T-helper 1 cell treated with Interleukin-12 subunit alpha and Interleukin-12 subunit beta and Interleukin-4 antibody, amounts not matched to agents 30 μg/mL and 1 μg/mL, for 36 hours (primary cell): ENCODE data around the gene CASK.
A peak's percentile ranks its signal among the peaks of the same experiment; 100 is the strongest.

Experiments
- H3K27ac Mint-ChIP-seq: one replicate; pipeline ENCODE4 v1.8.0; 2021; ENCODE audit warnings: mild to moderate bottlenecking, mixed read lengths
- H3K27me3 Mint-ChIP-seq: one replicate; pipeline ENCODE4 v1.8.0; 2021; ENCODE audit warnings: low read depth, mixed read lengths
- H3K36me3 Mint-ChIP-seq: one replicate; pipeline ENCODE4 v1.8.0; 2021; ENCODE audit warnings: low read depth, mixed read lengths
- H3K4me1 Mint-ChIP-seq: one replicate; pipeline ENCODE4 v1.8.0; 2021; ENCODE audit warnings: low read depth, mixed read lengths
- H3K4me3 Mint-ChIP-seq: one replicate; pipeline ENCODE4 v1.8.0; 2021; ENCODE audit warnings: mild to moderate bottlenecking, moderate library complexity, mixed read lengths
- H3K9me3 Mint-ChIP-seq: one replicate; pipeline ENCODE4 v1.8.0; 2021; ENCODE audit warnings: mixed read lengths

CASK gene

DNA sequence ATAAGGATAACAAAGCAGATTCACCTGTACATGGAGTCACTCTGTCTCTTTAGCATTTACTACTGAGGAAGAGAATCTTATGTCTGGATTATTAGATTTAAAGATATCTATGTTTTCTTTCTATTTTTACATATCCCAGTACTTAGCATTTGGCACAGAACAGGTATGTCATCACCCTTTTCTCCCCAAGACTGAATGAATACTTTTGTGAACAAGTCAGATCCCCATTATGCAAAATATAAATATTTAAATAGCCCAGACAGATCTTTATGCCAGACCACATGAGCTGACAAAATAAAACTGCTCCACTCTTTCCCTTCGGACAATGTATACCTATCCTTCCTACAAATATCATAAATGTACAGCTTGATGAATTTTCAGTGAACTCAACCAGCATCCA is 94.5 kb downstream of the CASK start:
- H3K4me3 Mint-ChIP-seq = no peak overlapping the region
- H3K27me3 Mint-ChIP-seq = no peaks in the 10 kb centered on the region
- H3K9me3 Mint-ChIP-seq = peaks cover 6% of the 10 kb centered on the region
- peaks cover 11% of the 10 kb centered on the region for H3K36me3 Mint-ChIP-seq
- peaks cover 3% of the 10 kb centered on the region for H3K4me1 Mint-ChIP-seq
- H3K27ac Mint-ChIP-seq = no peak overlapping the region

DNA sequence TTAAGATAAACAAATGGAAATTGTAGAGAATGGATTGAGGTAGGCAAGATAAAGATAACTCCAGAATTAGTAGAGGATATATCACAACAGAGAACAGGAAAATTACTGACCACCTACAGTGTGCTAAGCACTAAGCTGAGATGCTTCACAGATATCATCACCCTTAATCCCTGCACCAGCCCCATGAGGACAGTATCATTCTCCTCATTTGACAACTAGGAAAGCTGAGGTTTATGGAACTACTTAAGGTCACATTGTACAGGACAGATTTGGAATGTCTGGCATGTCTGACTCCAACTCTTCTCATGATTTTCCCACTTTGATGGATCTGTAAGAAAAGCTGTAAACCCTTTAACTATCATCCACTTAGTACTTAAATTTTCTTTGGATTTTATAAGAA is 95.5 kb downstream of the CASK start:
- H3K4me1 Mint-ChIP-seq = peaks cover 3% of the 10 kb centered on the region
- peaks cover under 1% of the 10 kb centered on the region for H3K9me3 Mint-ChIP-seq
- H3K36me3 Mint-ChIP-seq = peaks cover 14% of the 10 kb centered on the region
- H3K27ac Mint-ChIP-seq = no peak overlapping the region
- H3K27me3 Mint-ChIP-seq = no peaks in the 10 kb centered on the region
- no peak overlapping the region for H3K4me3 Mint-ChIP-seq

DNA sequence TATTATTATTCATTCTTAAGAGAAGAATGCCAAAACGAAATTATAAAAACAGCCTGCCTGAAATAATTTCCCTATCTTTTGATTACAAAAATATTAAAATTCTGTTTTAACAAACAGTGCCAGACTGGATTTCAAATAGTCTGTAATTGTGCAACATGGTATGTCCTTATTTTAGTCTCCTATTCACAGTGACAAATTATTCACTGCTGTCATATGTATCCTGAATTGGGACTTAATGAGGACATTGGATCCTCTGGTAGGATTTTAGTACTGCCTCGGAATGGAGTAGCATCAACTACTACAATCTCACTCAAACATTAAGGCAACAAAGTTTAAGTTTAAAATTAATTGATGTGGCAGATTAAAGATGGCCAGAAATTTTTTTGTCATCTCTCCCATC is 97.6 kb downstream of the CASK start:
- Mint-ChIP-seq H3K27ac (no peak overlapping the region), H3K27me3 (no peaks in the 10 kb centered on the region), H3K9me3 (no peaks in the 10 kb centered on the region), H3K4me3 (no peak overlapping the region), H3K4me1 (peaks cover 3% of the 10 kb centered on the region), H3K36me3 (peaks cover 12% of the 10 kb centered on the region)

- H3K36me3 Mint-ChIP-seq = peaks cover 11% of the 10 kb centered on the region
- no peaks in the 10 kb centered on the region for H3K9me3 Mint-ChIP-seq
- H3K27me3 Mint-ChIP-seq = no peaks in the 10 kb centered on the region
- no peak overlapping the region for H3K27ac Mint-ChIP-seq
- H3K4me1 Mint-ChIP-seq = peaks cover 3% of the 10 kb centered on the region
- no peak overlapping the region for H3K4me3 Mint-ChIP-seq
Observed at GRCh38 chrX:41824551-41824950, 98.8 kb downstream of the CASK start.

GRCh38 chrX:41823402-41823801 is 100.0 kb downstream of the CASK start:
- H3K4me1 Mint-ChIP-seq = no peaks in the 10 kb centered on the region
- H3K4me3 Mint-ChIP-seq = no peak overlapping the region
- peaks cover 11% of the 10 kb centered on the region for H3K36me3 Mint-ChIP-seq
- no peaks in the 10 kb centered on the region for H3K27me3 Mint-ChIP-seq
- H3K9me3 Mint-ChIP-seq = no peaks in the 10 kb centered on the region
- H3K27ac Mint-ChIP-seq = no peak overlapping the region

DNA sequence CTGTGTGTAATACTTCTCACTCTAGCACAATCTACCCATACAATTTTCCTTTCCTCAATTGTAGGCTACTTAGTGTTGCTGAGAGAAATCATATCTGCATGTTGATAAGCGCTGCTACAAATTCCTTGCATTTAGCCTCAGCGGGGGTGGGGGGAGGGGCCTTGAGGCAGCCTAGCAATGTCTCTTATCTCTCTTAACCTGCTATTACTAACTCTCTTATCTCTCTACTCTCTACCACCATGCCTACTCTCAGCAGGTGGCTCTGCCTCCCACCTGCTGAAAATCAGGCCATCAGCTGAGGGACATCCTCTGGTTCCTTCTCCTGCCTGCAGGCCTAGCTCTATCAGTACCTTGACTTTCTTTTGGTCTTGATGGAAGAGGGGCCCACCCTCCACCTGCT is 100.5 kb downstream of the CASK start:
- no peak overlapping the region for H3K27ac Mint-ChIP-seq
- no peaks in the 10 kb centered on the region for H3K4me1 Mint-ChIP-seq
- no peak overlapping the region for H3K4me3 Mint-ChIP-seq
- no peaks in the 10 kb centered on the region for H3K27me3 Mint-ChIP-seq
- H3K36me3 Mint-ChIP-seq = peaks cover 10% of the 10 kb centered on the region
- no peaks in the 10 kb centered on the region for H3K9me3 Mint-ChIP-seq

DNA sequence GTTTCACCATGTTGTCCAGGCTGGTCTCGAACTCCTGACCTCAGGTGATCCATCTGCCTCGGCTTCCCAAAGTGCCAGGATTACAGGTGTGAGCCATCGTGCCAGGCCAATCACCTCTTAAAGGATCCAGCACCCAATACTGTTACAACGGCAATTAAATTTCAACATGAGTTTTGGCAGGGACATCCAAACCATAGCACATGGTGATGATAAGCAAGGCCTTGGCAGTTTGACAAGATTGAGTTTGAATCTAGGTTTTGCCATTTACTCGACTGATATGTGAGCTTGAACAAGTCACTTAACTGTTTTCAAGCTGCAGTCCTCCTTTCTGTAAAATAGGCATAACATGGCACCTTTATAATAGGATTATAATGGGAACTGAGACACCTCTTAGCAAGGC is 115.3 kb downstream of the CASK start:
- H3K27ac Mint-ChIP-seq = no peak overlapping the region
- H3K36me3 Mint-ChIP-seq = peaks cover 4% of the 10 kb centered on the region
- peaks cover 2% of the 10 kb centered on the region for H3K4me1 Mint-ChIP-seq
- no peak overlapping the region for H3K4me3 Mint-ChIP-seq
- H3K9me3 Mint-ChIP-seq = peaks cover 3% of the 10 kb centered on the region
- H3K27me3 Mint-ChIP-seq = no peaks in the 10 kb centered on the region

DNA sequence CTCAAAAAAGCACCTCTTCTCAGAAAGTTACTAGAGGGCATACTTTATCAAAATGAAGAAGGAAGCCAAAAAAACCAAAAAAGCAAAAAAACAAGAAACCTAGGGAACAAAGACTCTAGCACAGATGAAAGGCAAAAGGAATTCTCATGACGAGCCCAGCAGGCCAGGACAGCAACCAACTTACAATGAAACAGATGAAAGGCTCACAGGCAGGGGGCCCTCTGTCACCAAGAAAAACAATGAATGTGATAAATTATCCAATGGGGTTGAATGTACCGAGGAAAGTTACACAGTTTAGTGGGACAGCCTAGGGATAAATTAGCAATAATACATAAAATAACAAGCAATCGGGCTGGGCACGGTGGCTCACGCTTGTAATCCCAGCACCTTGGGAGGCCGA is 120.4 kb downstream of the CASK start:
- Mint-ChIP-seq H3K36me3 (peaks cover 11% of the 10 kb centered on the region), H3K9me3 (peaks cover 4% of the 10 kb centered on the region), H3K27me3 (no peaks in the 10 kb centered on the region), H3K27ac (no peak overlapping the region), H3K4me3 (no peak overlapping the region), H3K4me1 (peaks cover 6% of the 10 kb centered on the region)

DNA sequence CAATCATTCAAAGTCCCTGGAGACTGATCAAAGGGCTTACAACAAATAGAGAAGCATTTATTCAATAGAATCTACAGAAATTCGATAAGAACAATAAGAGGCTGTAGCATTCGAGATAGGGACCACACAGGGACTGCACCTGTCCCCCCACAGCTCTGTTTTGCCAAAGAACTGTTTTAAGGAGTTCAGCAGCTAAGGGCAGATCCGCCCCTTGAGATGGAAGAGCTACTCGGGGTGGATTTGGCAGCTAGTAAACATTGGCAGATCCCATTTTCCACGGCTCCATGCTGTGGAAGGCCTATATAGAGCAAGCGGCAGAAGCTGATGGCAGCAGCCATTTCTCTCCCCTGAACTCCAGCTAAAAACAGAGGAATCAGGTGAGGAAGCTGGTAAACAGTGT is 123.7 kb downstream of the CASK start:
- Mint-ChIP-seq H3K27ac (no peak overlapping the region), H3K36me3 (peaks cover 11% of the 10 kb centered on the region), H3K27me3 (no peaks in the 10 kb centered on the region), H3K4me1 (peaks cover 20% of the 10 kb centered on the region), H3K9me3 (peaks cover 4% of the 10 kb centered on the region), H3K4me3 (no peak overlapping the region)

DNA sequence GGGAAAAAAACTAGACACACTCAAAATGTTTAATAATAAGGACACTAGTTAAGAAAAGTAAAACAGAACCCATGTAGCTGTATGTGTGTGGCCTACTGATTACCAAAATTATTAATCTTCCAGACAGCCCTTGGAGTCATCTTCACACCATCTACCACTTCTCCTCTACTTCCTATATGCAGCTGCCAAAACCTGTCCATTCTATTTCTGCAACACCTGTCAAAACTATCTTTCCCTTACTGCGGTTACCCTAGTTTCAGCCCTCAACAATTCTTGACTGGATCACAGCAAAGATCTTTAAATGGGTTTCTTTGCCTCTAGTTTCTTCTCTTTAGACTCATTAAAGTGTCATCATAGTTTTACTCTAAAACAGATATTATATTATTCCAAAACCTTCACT is 126.8 kb downstream of the CASK start:
- Mint-ChIP-seq H3K27ac (peak overlapping the region; percentile 10), H3K27me3 (no peaks in the 10 kb centered on the region), H3K9me3 (no peaks in the 10 kb centered on the region), H3K4me1 (peaks cover 19% of the 10 kb centered on the region), H3K4me3 (no peak overlapping the region), H3K36me3 (peaks cover 3% of the 10 kb centered on the region)

DNA sequence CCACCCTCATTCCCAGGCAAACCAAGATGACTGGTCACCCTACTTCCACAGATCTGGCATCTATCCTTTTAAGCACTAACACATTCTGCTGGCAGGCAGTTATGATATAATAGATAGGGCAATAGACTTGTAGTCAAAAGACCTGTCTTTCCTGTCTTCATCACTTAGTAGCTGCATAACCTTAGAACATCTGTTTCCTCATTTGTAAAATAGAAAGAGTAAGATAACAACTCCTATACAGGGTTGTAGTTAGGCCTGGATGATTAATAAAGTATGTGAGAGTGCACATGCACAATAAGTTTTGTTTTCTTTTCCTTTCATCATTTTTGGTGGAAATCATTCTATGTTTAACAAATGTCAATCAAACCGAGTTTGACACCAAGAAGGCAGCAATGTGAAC is 127.3 kb downstream of the CASK start:
- peaks cover 19% of the 10 kb centered on the region for H3K4me1 Mint-ChIP-seq
- H3K27ac Mint-ChIP-seq = no peak overlapping the region

GRCh38 chrX:41789374-41789773 is 134.0 kb downstream of the CASK start:
- peaks cover 7% of the 10 kb centered on the region for H3K36me3 Mint-ChIP-seq
- no peak overlapping the region for H3K4me3 Mint-ChIP-seq
- no peaks in the 10 kb centered on the region for H3K27me3 Mint-ChIP-seq
- H3K4me1 Mint-ChIP-seq = peaks cover 10% of the 10 kb centered on the region
- no peak overlapping the region for H3K27ac Mint-ChIP-seq
- H3K9me3 Mint-ChIP-seq = no peaks in the 10 kb centered on the region

More for the DNA sequence above, 127.3 kb downstream of the CASK start:
- H3K4me3 Mint-ChIP-seq = no peak overlapping the region
- H3K36me3 Mint-ChIP-seq = peaks cover 3% of the 10 kb centered on the region
- H3K27me3 Mint-ChIP-seq = no peaks in the 10 kb centered on the region
- no peaks in the 10 kb centered on the region for H3K9me3 Mint-ChIP-seq

GRCh38 chrX:41785685-41786084 is 137.7 kb downstream of the CASK start:
- Mint-ChIP-seq H3K27me3 (no peaks in the 10 kb centered on the region), H3K4me1 (peaks cover 12% of the 10 kb centered on the region), H3K9me3 (no peaks in the 10 kb centered on the region), H3K27ac (no peak overlapping the region), H3K4me3 (no peak overlapping the region), H3K36me3 (peaks cover 7% of the 10 kb centered on the region)

DNA sequence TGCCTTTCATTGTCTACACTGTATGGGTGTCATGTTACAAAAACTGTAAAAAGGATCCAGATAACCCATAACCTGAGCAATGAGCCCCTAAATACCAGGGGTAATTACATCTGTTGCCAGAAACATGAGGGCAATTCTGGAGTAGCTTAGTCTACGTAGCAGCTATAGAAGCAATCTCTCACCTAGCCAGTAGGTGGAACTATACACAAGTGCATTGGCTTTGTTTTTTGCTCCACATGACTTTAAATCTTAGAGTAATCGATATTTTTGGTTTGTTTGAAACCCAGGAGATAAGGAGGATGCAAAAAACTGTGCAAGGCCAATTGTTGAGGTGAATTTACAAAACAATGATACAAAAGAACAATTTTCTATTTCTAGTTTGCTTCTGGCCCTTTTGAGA is 141.9 kb downstream of the CASK start:
- Mint-ChIP-seq H3K4me3 (no peak overlapping the region), H3K36me3 (peaks cover 4% of the 10 kb centered on the region), H3K27me3 (no peaks in the 10 kb centered on the region), H3K27ac (no peak overlapping the region), H3K4me1 (peaks cover 3% of the 10 kb centered on the region), H3K9me3 (no peaks in the 10 kb centered on the region)

DNA sequence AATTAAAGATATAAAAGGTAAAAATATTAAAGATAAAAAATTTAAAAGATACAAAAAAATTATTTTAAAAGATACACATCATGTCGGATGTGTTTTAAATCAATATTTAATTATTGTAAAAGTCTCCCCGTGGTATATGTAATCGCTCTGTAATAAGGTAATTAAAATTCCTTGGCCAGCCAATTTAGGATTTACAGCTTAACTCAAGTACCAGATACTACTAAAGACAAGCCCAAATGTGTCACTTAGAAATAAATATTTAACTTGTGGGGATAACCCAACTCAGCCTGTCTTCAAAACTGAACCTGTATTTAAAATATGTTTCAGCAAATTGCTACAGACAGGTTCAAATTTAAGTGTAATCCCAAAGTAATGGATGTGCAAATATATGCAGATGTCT is 143.4 kb downstream of the CASK start:
- Mint-ChIP-seq H3K9me3 (no peaks in the 10 kb centered on the region), H3K4me3 (no peak overlapping the region), H3K27me3 (no peaks in the 10 kb centered on the region), H3K36me3 (peaks cover 2% of the 10 kb centered on the region), H3K4me1 (peaks cover 3% of the 10 kb centered on the region), H3K27ac (no peak overlapping the region)

- peaks cover 2% of the 10 kb centered on the region for H3K36me3 Mint-ChIP-seq
Observed at GRCh38 chrX:41779030-41779564, 144.3 kb downstream of the CASK start.

More at GRCh38 chrX:41779030-41779564, 144.3 kb downstream of the CASK start:
- H3K4me3 Mint-ChIP-seq = no peak overlapping the region
- peaks cover 3% of the 10 kb centered on the region for H3K4me1 Mint-ChIP-seq
- H3K27me3 Mint-ChIP-seq = no peaks in the 10 kb centered on the region
- no peaks in the 10 kb centered on the region for H3K9me3 Mint-ChIP-seq
- no peak overlapping the region for H3K27ac Mint-ChIP-seq
